HEK293T (cell line): ENCODE data around the gene IGSF5.

Experiments used
- CTCF ChIA-PET: fragments of 350-600 bp; formaldehyde crosslinking; extraction: SDS; loops from one replicate; lab custom pipeline; 2021; ENCODE audit warnings: antibody characterized with exemption, inconsistent platforms; lab: Yijun Ruan, JAX
- POLR2A ChIA-PET: fragments of 350-600 bp; formaldehyde crosslinking; extraction: SDS; loops from one replicate; lab custom pipeline; 2020; ENCODE audit warnings: antibody characterized with exemption, inconsistent platforms; lab: Yijun Ruan, JAX
- DNase-seq: peaks from one replicate; pipeline ENCODE4 v3.0.0; 2012; ENCODE audit warnings: mixed read lengths; ENCODE audit errors: extremely low spot score
- ARNT ChIP-seq: fragments of 450-650 bp; IDR thresholded peaks from 2 replicates; pipeline ENCODE4 v1.6.1; 2017; ENCODE audit warnings: mild to moderate bottlenecking
- BHLHE40 ChIP-seq: fragments of 450-650 bp; IDR thresholded peaks from 2 replicates; pipeline ENCODE4 v1.6.1; 2016; ENCODE audit warnings: mild to moderate bottlenecking, moderate library complexity, borderline replicate concordance
- CTBP1 ChIP-seq: fragments of 450-650 bp; IDR thresholded peaks from 2 replicates; pipeline ENCODE4 v1.6.1; 2016; ENCODE audit warnings: borderline replicate concordance
- ELF4 ChIP-seq: fragments of 450-650 bp; IDR thresholded peaks from 2 replicates; pipeline ENCODE4 v1.6.1; 2017; ENCODE audit warnings: antibody characterized with exemption
- FOXA1 ChIP-seq: fragments of 450-650 bp; IDR thresholded peaks from 2 replicates; pipeline ENCODE4 v1.6.1; 2016; ENCODE audit warnings: mild to moderate bottlenecking
- FOXK2 ChIP-seq: fragments of 450-650 bp; IDR thresholded peaks from 2 replicates; pipeline ENCODE4 v1.6.1; 2016; ENCODE audit warnings: mild to moderate bottlenecking
- FOXM1 ChIP-seq: fragments of 450-650 bp; IDR thresholded peaks from 2 replicates; pipeline ENCODE4 v1.6.1; 2017; ENCODE audit warnings: mild to moderate bottlenecking, borderline replicate concordance
- HDGF ChIP-seq: fragments of 450-650 bp; IDR thresholded peaks from 2 replicates; pipeline ENCODE4 v1.6.1; 2017; ENCODE audit warnings: antibody characterized with exemption, borderline replicate concordance
- L3MBTL2 ChIP-seq: fragments of 450-650 bp; conservative IDR thresholded peaks from 2 replicates; pipeline ENCODE4 v1.6.1; 2016; ENCODE audit warnings: mild to moderate bottlenecking
- LEF1 ChIP-seq: fragments of 450-650 bp; IDR thresholded peaks from 2 replicates; pipeline ENCODE4 v1.6.1; 2017; ENCODE audit warnings: mild to moderate bottlenecking, borderline replicate concordance
- NFRKB ChIP-seq: fragments of 450-650 bp; IDR thresholded peaks from 2 replicates; pipeline ENCODE4 v1.6.1; 2016; ENCODE audit warnings: mild to moderate bottlenecking, moderate library complexity
- PKNOX1 ChIP-seq: fragments of 450-650 bp; IDR thresholded peaks from 2 replicates; pipeline ENCODE4 v1.6.1; 2016
- SP1 ChIP-seq: fragments of 450-650 bp; IDR thresholded peaks from 2 replicates; pipeline ENCODE4 v1.6.1; 2017
- SUZ12 ChIP-seq: fragments of 450-650 bp; IDR thresholded peaks from 2 replicates; pipeline ENCODE4 v1.6.1; 2016; ENCODE audit warnings: mild to moderate bottlenecking
- TARDBP ChIP-seq: fragments of 450-650 bp; IDR thresholded peaks from 2 replicates; pipeline ENCODE4 v1.6.1; 2016
- ZNF384 ChIP-seq: fragments of 450-650 bp; IDR thresholded peaks from 2 replicates; pipeline ENCODE4 v1.6.1; 2016

IGSF5 gene

GRCh38 chr21:39812983-39813382 is 68.0 kb downstream of the IGSF5 start:
- no peak for DNase-seq
- CTCF ChIA-PET = no interaction called here
- POLR2A ChIA-PET = no interaction called here
- TF ChIP-seq FOXA1 (no peak), BHLHE40 (no peak), FOXM1 (no peak), FOXK2 (no peak), ARNT (no peak), SUZ12 (no peak), ELF4 (no peak), SP1 (no peak)

GRCh38 chr21:39818557-39818956 is 73.6 kb downstream of the IGSF5 start:
- ChIA-PET CTCF (no interaction called here), POLR2A (no interaction called here)
- DNase-seq = no peak
- TF ChIP-seq LEF1 (no peak), ELF4 (no peak), PKNOX1 (no peak), HDGF (no peak), FOXM1 (no peak), ARNT (no peak), SUZ12 (no peak), FOXK2 (no peak), SP1 (no peak), BHLHE40 (no peak), NFRKB (no peak), L3MBTL2 (no peak), FOXA1 (no peak), CTBP1 (no peak), ZNF384 (no peak), TARDBP (no peak)

GRCh38 chr21:39822042-39822441 is 77.1 kb downstream of the IGSF5 start:
- POLR2A ChIA-PET = no interaction called here
- CTCF ChIA-PET = no interaction called here
- no peak for TF ChIP-seq ZNF384
- no peak for TF ChIP-seq ARNT
- TF ChIP-seq NFRKB = no peak
- TF ChIP-seq TARDBP = no peak
- TF ChIP-seq FOXM1 = no peak
- no peak for TF ChIP-seq ELF4
- TF ChIP-seq FOXA1 = no peak
- no peak for TF ChIP-seq LEF1
- no peak for TF ChIP-seq CTBP1
- TF ChIP-seq SP1 = no peak
- no peak for DNase-seq

GRCh38 chr21:39825250-39825649 is 80.3 kb downstream of the IGSF5 start:
- CTCF ChIA-PET = no interaction called here
- DNase-seq = no peak
- TF ChIP-seq L3MBTL2 (no peak), PKNOX1 (no peak), FOXM1 (no peak), CTBP1 (no peak), SP1 (no peak), FOXK2 (no peak), ZNF384 (no peak), ELF4 (no peak), HDGF (no peak), FOXA1 (no peak), BHLHE40 (no peak), LEF1 (no peak), ARNT (no peak), SUZ12 (no peak), NFRKB (no peak), TARDBP (no peak)
- POLR2A ChIA-PET = no interaction called here

- POLR2A ChIA-PET = no interaction called here
These were observed 89.6 kb downstream of the IGSF5 start for GRCh38 chr21:39834543-39834942.

GRCh38 chr21:39837861-39838359 is 92.9 kb downstream of the IGSF5 start:
- CTCF ChIA-PET = no interaction called here
- TF ChIP-seq FOXM1 (no peak), BHLHE40 (no peak), FOXA1 (no peak), FOXK2 (no peak), SP1 (no peak), SUZ12 (no peak), HDGF (no peak), ARNT (no peak), CTBP1 (no peak), L3MBTL2 (no peak), PKNOX1 (no peak), NFRKB (no peak), ELF4 (no peak)
- POLR2A ChIA-PET = no interaction called here
- DNase-seq = no peak

More at GRCh38 chr21:39834543-39834942, 89.6 kb downstream of the IGSF5 start:
- no peak for DNase-seq
- CTCF ChIA-PET = interaction anchor here (0.7 kb wide), 1 partner anchor 85 kb away, joined by 3 read pairs; no protein-coding TSS in a partner anchor
- TF ChIP-seq CTBP1 = no peak
- TF ChIP-seq TARDBP = no peak
- TF ChIP-seq NFRKB = no peak
- TF ChIP-seq SUZ12 = no peak
- no peak for TF ChIP-seq L3MBTL2
- TF ChIP-seq FOXA1 = no peak
